ENCODE results near the gene XAB2. TPM values are rescaled to one million over a fixed set of nuclear protein-coding genes. Genes with fewer than 3 reads are reported as not detected.

The XAB2 gene
- total RNA-seq, 1 experiment from 2014 or later: 48.0 TPM

- H4K8ac ChIP-seq (replicated peaks; ENCODE audit: insufficient read length, low read depth, low read length): no peak within 1 kb of the TSS
- no peak within 1 kb of the TSS for H3K56ac ChIP-seq (ENCODE audit: insufficient read length, low read depth, low read length)
- DNase-seq: no peak
- H2AK5ac ChIP-seq (ENCODE audit: insufficient read length, low read length): no peak within 1 kb of the TSS
- H2BK120ac ChIP-seq (ENCODE audit: low read depth, low read length, poor library complexity, severe bottlenecking): no peak within 1 kb of the TSS
- no peaks in the 10 kb centered on the region for H3K79me2 ChIP-seq (ENCODE audit: insufficient read depth, low read length)
- H4K20me1 ChIP-seq (ENCODE audit: control insufficient read depth, insufficient read depth, insufficient read length): no peaks in the 10 kb centered on the region
- TF ChIP-seq CTCF (conservative IDR thresholded peaks at IDR 0.05): no peak
- H4K5ac ChIP-seq (ENCODE audit: insufficient read length, low read depth, low read length): no peak within 1 kb of the TSS
- H2AFZ ChIP-seq (ENCODE audit: low read length): no peak within 1 kb of the TSS
- H3K4me2 ChIP-seq (ENCODE audit: insufficient read depth, insufficient read length, low read length): no peak within 1 kb of the TSS
- no peak within 1 kb of the TSS for H3K4ac ChIP-seq (ENCODE audit: low read depth, low read length)
- Mint-ChIP-seq H3K4me3 (no peak within 1 kb of the TSS), H3K36me3 (ENCODE audit: insufficient read depth in 1 of 3, low read depth in 3 of 3) (peaks cover 0 to 2% (median 0%) of the 10 kb centered on the region in 3 experiments; a peak in 1 of 7 replicates), H3K27me3 (ENCODE audit: low read depth) (peaks cover 70% of the 10 kb centered on the region), H3K4me1 (peaks cover 9 to 20% of the 10 kb centered on the region in 2 experiments), H3K9me3 (peaks cover 0 to 4% of the 10 kb centered on the region in 2 experiments; a peak in 3 of 5 replicates), H3K27ac (peak within 1 kb of the TSS in 1 of 3 experiments; percentile 49; a peak in 1 of 7 replicates)
- H2BK5ac ChIP-seq (ENCODE audit: insufficient read length, low read length): no peak within 1 kb of the TSS
- H3K27me3 ChIP-seq (ENCODE audit: insufficient read depth, low read length): no peaks in the 10 kb centered on the region; the same call in 1 of the 2 replicates
- H2BK15ac ChIP-seq (ENCODE audit: low read depth, low read length): no peak within 1 kb of the TSS
- no peaks in the 10 kb centered on the region for H3K9me3 ChIP-seq (ENCODE audit: control insufficient read depth, low read depth, low read length)
- no peaks in the 10 kb centered on the region for H3K4me1 ChIP-seq (ENCODE audit: insufficient read depth, low read length)
- H2BK20ac ChIP-seq (ENCODE audit: low read depth, low read length, poor library complexity, severe bottlenecking): no peak within 1 kb of the TSS
- no peak within 1 kb of the TSS for H3K27ac ChIP-seq (ENCODE audit: insufficient read length, low read depth, low read length)
- no peak within 1 kb of the TSS for H3K23ac ChIP-seq (ENCODE audit: insufficient read length, low read depth, low read length)
- no peaks in the 10 kb centered on the region for H3K79me1 ChIP-seq (ENCODE audit: insufficient read depth, low read depth, low read length, poor library complexity, severe bottlenecking)
- H4K91ac ChIP-seq (ENCODE audit: insufficient read length, low read depth, low read length): no peak within 1 kb of the TSS
- no peak within 1 kb of the TSS for H3K14ac ChIP-seq (ENCODE audit: insufficient read depth, low read length)
- H2BK12ac ChIP-seq (ENCODE audit: insufficient read length, low read depth, low read length): no peak within 1 kb of the TSS
- H3K9ac ChIP-seq (ENCODE audit: extremely low read depth, insufficient read length, low read length): no peak within 1 kb of the TSS
- no CpG with 5 or more reads among the region's 10 CpGs for WGBS (ENCODE audit: extremely low coverage, insufficient read length, low lambda C conversion rate)
- no peak within 1 kb of the TSS for H3T11ph ChIP-seq (ENCODE audit: low read length)
- H3K23me2 ChIP-seq (ENCODE audit: insufficient read length, low read depth, low read length, poor library complexity, severe bottlenecking): peaks cover 7% of the 10 kb centered on the region
- H3K18ac ChIP-seq (ENCODE audit: insufficient read length, low read depth, low read length): no peak within 1 kb of the TSS
Measured at GRCh38 chr19:7676854-7677253, 47.5 kb upstream of the XAB2 start, which contains the start of gene MCEMP1. TSS of gene MCEMP1 (plus strand) at chr19:7677090. CDS start at chr19:7677121, 31 bp downstream.

All from H9 (cell line).